Panc1 (cell line): ENCODE measurements around the gene DCAF4L1.

ENCODE experiments used
- CTCF ChIP-seq: fragments of 450-650 bp; IDR thresholded peaks from 2 replicates; pipeline ENCODE4 v1.5.1; 2017; ENCODE audit warnings: mild to moderate bottlenecking
- SIN3A ChIP-seq: IDR thresholded peaks from 2 replicates; pipeline ENCODE4 v1.6.1; 2012; ENCODE audit warnings: low read depth, mild to moderate bottlenecking, low read length, moderate library complexity, borderline replicate concordance; ENCODE audit not compliant: insufficient read depth

- TF ChIP-seq CTCF (peak; percentile 59; the same call in 1 of the 2 replicates), SIN3A (no peak)
Observed at GRCh38 chr4:41957634-41958033, 23.9 kb upstream of the DCAF4L1 start.
